ENCODE data around the gene FAM228A.

The FAM228A gene

DNA sequence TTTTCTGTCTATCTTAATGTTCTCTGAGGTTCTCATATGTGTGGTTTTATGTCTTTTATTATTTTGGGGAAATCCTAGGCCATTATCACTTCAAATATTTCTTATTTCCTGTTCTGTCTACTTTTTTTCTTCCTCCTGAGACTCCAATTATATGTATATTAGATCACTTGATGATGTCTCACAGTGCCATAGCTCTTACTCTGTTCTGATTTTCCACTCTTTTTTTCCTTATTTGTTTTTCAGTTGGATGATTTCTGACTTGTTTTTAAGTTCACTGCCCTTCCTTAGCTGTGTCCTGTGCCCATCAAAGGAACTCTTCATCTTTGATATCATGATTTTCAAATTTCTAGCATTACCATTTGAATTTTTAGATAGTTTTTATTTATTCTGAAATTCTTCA, 27.5 kb upstream of the FAM228A start:
- Histone ChIP-seq H4K20me1 (ENCODE audit: insufficient read depth, low read length) (no peaks in the 10 kb centered on the region), H3F3A (ENCODE audit: insufficient read depth, low read length) (no peaks in the 10 kb centered on the region), H3K27me3 (replicated peaks; ENCODE audit: insufficient read depth, low read length) (no peaks in the 10 kb centered on the region), H3K4me3 (ENCODE audit: low read length) (no peak overlapping the region), H3K9me2 (replicated peaks; ENCODE audit: insufficient read depth, low read length) (no peaks in the 10 kb centered on the region), H3K36me3 (replicated peaks; ENCODE audit: insufficient read depth, low read length) (no peaks in the 10 kb centered on the region), H3K79me2 (ENCODE audit: low read length) (no peaks in the 10 kb centered on the region), H3K9ac (ENCODE audit: low read length) (no peak overlapping the region), H3K27ac (ENCODE audit: low read length) (no peak overlapping the region), H3K9me3 (replicated peaks; ENCODE audit: insufficient read depth, low read length) (no peaks in the 10 kb centered on the region), H3K4me2 (ENCODE audit: low read depth, low read length) (no peak overlapping the region), H2AFZ (ENCODE audit: low read length) (no peak overlapping the region), H3K4me1 (ENCODE audit: low read length) (no peaks in the 10 kb centered on the region)
- TF ChIP-seq, protein P1, sequence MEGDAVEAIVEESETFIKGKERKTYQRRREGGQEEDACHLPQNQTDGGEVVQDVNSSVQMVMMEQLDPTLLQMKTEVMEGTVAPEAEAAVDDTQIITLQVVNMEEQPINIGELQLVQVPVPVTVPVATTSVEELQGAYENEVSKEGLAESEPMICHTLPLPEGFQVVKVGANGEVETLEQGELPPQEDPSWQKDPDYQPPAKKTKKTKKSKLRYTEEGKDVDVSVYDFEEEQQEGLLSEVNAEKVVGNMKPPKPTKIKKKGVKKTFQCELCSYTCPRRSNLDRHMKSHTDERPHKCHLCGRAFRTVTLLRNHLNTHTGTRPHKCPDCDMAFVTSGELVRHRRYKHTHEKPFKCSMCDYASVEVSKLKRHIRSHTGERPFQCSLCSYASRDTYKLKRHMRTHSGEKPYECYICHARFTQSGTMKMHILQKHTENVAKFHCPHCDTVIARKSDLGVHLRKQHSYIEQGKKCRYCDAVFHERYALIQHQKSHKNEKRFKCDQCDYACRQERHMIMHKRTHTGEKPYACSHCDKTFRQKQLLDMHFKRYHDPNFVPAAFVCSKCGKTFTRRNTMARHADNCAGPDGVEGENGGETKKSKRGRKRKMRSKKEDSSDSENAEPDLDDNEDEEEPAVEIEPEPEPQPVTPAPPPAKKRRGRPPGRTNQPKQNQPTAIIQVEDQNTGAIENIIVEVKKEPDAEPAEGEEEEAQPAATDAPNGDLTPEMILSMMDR (IDR thresholded peaks at IDR 0.05; ENCODE audit: low read length): no peak
- no peak for TF ChIP-seq EZH2 (optimal IDR thresholded peaks at IDR 0.05; ENCODE audit: low read depth, low read length)
- no peak for TF ChIP-seq EZH2phosphoT487 (IDR thresholded peaks at IDR 0.05; ENCODE audit: low read length)
- DNase-seq: no peak

DNA sequence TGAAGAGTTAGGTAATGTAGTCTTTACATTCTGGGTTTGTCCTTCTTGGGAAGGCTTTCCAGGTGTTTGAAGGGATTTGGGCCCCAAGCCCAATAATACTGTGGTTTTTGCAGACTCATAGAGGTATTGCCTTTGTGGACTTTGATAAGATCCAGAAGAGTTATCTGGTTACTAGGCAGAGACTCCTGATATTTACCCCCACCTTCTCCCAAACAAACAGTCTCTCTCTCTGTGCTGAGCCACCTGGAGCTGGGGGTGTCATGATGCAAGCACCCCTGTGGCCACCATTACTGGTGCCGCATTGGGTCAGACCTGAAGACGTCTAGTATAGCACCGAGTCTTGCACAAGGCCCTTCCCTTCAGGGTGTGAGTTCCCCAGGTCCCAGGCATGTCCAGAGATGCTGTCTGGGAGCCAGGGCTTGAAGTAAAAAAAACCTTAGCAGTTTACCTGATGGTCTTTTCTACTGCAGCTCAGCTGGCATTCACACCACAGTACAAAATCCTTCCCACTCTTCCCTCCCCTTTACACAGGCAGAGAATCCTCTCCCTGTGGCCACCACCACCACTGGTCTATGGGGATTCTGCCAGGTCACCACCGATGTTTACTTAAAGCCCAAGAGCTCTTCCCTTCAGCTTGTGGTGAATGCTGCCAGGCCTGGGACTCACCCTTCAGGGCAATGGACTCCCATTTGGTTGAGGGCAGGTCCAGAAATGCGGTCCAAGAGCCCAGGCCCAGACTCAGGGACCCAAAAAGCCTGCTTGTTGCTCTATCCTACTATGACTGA, 22.2 kb upstream of the FAM228A start:
- H3K9me2 ChIP-seq (replicated peaks; ENCODE audit: insufficient read depth, low read length): no peaks in the 10 kb centered on the region
- H3K27me3 ChIP-seq (replicated peaks; ENCODE audit: insufficient read depth, low read length): no peaks in the 10 kb centered on the region
- no peak for TF ChIP-seq EZH2 (optimal IDR thresholded peaks at IDR 0.05; ENCODE audit: low read depth, low read length)
- TF ChIP-seq EZH2phosphoT487 (IDR thresholded peaks at IDR 0.05; ENCODE audit: low read length): no peak
- TF ChIP-seq, protein P1 (IDR thresholded peaks at IDR 0.05; ENCODE audit: low read length): no peak
- DNase-seq: no peak
- no peak overlapping the region for H3K9ac ChIP-seq (ENCODE audit: low read length)
- H3F3A ChIP-seq (ENCODE audit: insufficient read depth, low read length): no peaks in the 10 kb centered on the region
- no peaks in the 10 kb centered on the region for H3K79me2 ChIP-seq (ENCODE audit: low read length)
- H3K27ac ChIP-seq (ENCODE audit: low read length): no peak overlapping the region
- H3K36me3 ChIP-seq (replicated peaks; ENCODE audit: insufficient read depth, low read length): no peaks in the 10 kb centered on the region
- no peaks in the 10 kb centered on the region for H3K4me1 ChIP-seq (ENCODE audit: low read length)
- H4K20me1 ChIP-seq (ENCODE audit: insufficient read depth, low read length): no peaks in the 10 kb centered on the region
- no peak overlapping the region for H2AFZ ChIP-seq (ENCODE audit: low read length)
- H3K9me3 ChIP-seq (replicated peaks; ENCODE audit: insufficient read depth, low read length): no peaks in the 10 kb centered on the region
- H3K4me2 ChIP-seq (ENCODE audit: low read depth, low read length): no peak overlapping the region
- H3K4me3 ChIP-seq (ENCODE audit: low read length): no peak overlapping the region

DNA sequence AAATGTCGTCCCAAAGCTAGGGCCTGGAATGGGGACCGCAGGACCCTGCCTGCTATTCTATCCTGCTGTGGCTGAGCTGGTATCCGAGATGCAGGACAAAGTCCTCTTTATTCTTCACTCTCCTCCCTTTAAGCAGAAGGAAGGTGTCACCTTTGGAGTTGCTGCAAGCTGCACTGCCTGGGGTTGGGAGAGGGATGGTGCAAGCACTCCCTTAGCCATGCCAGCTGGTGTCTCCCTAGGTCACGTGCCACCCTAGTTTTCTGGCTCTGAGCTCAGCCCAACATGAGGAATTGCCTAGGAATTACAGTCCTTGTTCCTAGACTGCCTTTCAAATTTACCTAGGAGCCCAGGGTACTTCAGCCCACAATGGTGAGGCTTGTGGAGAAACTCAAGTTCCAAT, 21.4 kb upstream of the FAM228A start:
- H3F3A ChIP-seq (ENCODE audit: insufficient read depth, low read length): no peaks in the 10 kb centered on the region
- TF ChIP-seq EZH2 (optimal IDR thresholded peaks at IDR 0.05; ENCODE audit: low read depth, low read length) (no peak), EZH2phosphoT487 (IDR thresholded peaks at IDR 0.05; ENCODE audit: low read length) (no peak)
- TF ChIP-seq, protein P1 (IDR thresholded peaks at IDR 0.05; ENCODE audit: low read length): no peak
- H3K36me3 ChIP-seq (replicated peaks; ENCODE audit: insufficient read depth, low read length): no peaks in the 10 kb centered on the region
- H4K20me1 ChIP-seq (ENCODE audit: insufficient read depth, low read length): no peaks in the 10 kb centered on the region
- no peak overlapping the region for H3K4me2 ChIP-seq (ENCODE audit: low read depth, low read length)
- no peaks in the 10 kb centered on the region for H3K27me3 ChIP-seq (replicated peaks; ENCODE audit: insufficient read depth, low read length)
- no peaks in the 10 kb centered on the region for H3K4me1 ChIP-seq (ENCODE audit: low read length)
- H2AFZ ChIP-seq (ENCODE audit: low read length): no peak overlapping the region
- no peaks in the 10 kb centered on the region for H3K9me2 ChIP-seq (replicated peaks; ENCODE audit: insufficient read depth, low read length)
- no peaks in the 10 kb centered on the region for H3K79me2 ChIP-seq (ENCODE audit: low read length)
- no peak overlapping the region for H3K9ac ChIP-seq (ENCODE audit: low read length)
- H3K4me3 ChIP-seq (ENCODE audit: low read length): no peak overlapping the region
- H3K27ac ChIP-seq (ENCODE audit: low read length): no peak overlapping the region
- H3K9me3 ChIP-seq (replicated peaks; ENCODE audit: insufficient read depth, low read length): no peaks in the 10 kb centered on the region
- DNase-seq: no peak

Data from MM.1S (cell line).